DND-41 (cell line): ENCODE results near the gene SPATA19.

Experiments
- EZH2 ChIP-seq: IDR thresholded peaks from 3 replicates; pipeline ENCODE4 v1.6.1; 2012; ENCODE audit warnings: borderline replicate concordance, low read depth, mild to moderate bottlenecking, moderate library complexity, low read length, inconsistent platforms; ENCODE audit not compliant: severe bottlenecking
- TF ChIP-seq, protein P1 (sequence below): IDR thresholded peaks from 2 replicates; pipeline ENCODE4 v1.5.1; 2012; ENCODE audit warnings: borderline replicate concordance, low read length, moderate library complexity, mild to moderate bottlenecking; ENCODE audit not compliant: poor library complexity, severe bottlenecking; ENCODE audit errors: extremely low read depth

- TF ChIP-seq, protein P1, sequence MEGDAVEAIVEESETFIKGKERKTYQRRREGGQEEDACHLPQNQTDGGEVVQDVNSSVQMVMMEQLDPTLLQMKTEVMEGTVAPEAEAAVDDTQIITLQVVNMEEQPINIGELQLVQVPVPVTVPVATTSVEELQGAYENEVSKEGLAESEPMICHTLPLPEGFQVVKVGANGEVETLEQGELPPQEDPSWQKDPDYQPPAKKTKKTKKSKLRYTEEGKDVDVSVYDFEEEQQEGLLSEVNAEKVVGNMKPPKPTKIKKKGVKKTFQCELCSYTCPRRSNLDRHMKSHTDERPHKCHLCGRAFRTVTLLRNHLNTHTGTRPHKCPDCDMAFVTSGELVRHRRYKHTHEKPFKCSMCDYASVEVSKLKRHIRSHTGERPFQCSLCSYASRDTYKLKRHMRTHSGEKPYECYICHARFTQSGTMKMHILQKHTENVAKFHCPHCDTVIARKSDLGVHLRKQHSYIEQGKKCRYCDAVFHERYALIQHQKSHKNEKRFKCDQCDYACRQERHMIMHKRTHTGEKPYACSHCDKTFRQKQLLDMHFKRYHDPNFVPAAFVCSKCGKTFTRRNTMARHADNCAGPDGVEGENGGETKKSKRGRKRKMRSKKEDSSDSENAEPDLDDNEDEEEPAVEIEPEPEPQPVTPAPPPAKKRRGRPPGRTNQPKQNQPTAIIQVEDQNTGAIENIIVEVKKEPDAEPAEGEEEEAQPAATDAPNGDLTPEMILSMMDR = peak; percentile 59
- TF ChIP-seq EZH2 = no peak
Measured at GRCh38 chr11:133830931-133831907, 14.1 kb downstream of the SPATA19 start.
